Epidermal melanocyte (primary cell): ENCODE results near the gene TMCC3.

Experiments used
- DNase-seq: peaks from one replicate; pipeline ENCODE4 v3.0.0; 2011; ENCODE audit warnings: low spot score; ENCODE audit not compliant: insufficient read length

TMCC3 gene

DNA sequence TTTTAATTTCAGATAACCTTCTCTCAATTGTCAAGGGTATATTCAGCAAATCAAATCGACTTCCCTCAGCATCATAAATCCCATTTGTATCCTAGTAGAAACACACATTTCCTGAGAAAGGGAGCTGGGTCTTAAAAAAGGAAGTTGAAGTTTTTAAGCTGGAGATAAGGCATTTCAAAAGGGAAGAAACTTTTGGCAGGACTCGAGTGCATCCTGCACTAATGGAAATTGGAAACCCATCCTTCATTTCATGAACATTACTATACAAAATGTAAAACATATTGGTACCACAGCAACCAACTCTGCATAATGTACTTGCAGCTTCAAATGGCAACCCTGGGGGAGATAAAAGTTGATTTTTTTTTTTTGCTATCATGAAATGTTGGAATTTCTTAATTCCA, 23.7 kb upstream of the TMCC3 start:
- no peak for DNase-seq

DNA sequence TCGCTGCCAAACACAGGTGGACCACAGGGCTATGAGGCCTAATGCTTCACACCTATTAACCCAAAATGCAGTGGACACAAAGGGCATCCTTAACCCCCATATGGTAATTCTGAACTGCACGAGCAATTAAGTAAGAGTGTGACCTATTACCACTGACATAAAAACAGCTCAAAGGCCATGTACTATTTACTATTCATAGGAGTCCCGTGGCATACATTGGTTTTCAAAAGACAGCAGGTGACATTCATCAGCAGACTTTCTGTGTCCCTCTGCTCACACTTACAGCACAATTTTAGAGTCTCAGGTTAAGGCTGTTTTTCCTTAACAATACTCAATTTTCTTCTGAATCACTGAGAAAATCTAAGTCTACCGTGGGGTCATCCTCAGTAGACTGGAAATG, 23.1 kb upstream of the TMCC3 start:
- DNase-seq: no peak

DNA sequence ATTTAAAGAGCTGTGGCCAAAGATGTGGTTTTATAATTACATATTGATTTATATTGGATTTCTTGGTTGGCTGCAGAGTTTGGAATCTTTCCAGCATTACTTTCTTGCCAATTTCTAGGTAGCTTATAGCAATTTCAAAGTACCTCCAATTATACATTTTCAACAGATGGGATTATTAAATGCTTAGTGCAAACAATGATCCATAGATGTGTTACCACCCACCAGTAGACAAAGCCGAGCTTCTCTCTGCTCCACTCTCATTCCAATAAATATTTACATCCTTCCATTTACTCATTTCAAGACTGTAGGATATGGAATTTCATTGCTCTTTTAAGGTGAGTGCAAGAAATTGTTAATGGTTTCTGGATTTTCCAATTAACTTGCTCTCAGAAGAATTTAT, 21.6 kb upstream of the TMCC3 start:
- no peak for DNase-seq

DNA sequence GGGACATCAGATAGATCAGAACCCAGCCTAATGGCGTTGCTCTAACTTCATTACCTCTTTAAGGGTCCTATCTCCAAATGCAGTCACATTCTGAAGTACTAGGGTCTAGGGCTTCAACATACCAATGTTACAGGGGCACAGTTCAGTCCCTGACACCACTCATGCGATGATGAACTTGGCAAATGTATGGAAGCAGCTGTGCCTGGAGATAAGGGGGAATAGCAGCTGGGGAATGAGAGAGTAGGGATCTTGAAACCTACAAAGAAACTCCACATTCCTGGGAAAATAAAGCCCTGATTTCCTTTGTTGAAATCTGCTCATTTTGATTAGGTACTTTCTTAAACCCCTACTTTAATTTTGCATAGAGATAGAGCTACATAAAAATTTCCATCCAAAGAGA, 20.5 kb upstream of the TMCC3 start:
- no peak for DNase-seq

DNA sequence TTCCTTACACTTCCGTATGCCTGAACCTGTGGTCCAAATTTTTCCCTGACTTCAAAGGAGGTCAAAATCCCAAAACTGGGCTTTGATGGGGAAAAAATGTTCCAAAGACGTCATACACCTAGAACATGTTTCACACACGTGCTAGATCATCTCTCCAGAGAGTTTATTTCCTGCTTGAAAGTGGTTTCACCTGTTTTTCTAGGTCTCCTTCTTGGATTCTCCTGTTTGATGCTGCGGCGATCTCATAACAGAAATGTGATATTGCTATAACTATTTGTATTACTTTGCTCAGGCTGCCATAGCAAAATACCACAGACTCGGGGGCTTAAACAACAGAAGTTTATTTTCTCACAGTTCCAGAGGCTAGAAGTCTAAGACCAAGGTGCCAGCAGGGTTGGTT, 19.7 kb upstream of the TMCC3 start:
- DNase-seq: no peak

DNA sequence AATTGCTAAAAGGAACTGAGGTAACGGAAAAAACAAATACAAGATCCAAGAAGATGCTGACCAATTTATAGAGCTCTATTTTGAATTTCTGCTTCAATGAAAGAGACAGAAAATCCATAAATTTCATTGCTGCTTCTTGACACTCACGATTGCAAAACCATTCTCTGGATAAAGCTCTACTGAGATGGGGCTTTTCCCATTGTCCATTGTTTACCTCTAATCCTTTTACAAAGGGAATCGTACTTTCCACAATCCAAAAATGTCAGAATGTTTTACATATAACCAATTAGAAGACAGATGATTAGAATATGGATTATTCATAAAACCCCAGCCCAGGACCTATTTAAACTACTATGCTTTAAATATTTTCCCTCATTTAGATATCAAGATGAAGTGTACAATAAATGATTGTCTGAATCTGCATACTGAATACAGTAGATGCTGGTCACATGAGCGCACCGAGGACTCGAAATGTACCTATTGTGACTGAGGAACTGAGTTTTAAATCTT, 16.7 kb upstream of the TMCC3 start:
- DNase-seq: no peak

DNA sequence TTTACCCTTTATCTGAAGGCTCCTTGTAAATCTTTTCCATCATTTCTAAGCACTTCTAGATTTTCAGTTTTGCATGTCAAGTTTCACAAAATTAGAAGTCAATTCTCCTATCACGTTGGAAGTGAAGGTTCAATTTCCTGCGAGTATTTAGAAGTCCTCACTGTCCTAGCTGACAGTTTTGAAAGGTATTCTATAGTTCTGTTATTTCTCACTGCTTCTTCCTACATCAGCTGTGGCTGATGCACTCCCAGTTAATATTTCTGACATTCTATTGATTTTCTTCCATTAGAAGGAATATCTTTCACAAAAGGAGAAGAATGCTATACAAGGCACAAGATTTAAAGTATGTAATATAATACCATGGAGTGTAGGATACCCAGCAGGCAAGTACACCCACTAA, 15.8 kb upstream of the TMCC3 start:
- DNase-seq: no peak

DNA sequence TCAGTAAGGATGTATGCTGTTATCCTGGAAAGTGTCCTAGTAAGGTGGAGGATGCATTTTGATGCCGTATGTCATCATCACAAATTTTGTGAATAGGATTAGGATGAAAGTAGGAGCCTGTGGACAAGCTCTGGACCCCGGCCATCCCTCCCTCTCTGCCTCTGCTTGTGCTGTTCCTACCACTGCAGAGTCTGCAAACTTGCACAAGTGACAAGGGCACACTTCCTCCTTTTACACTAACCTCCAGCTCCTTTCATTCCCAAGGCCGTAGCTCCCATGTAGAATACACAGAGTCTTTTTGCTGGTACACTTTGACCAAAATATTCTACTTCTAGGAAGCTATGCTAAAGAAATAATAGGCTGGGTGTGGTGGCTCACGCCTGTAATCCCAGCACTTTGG, 13.3 kb upstream of the TMCC3 start:
- DNase-seq: no peak

DNA sequence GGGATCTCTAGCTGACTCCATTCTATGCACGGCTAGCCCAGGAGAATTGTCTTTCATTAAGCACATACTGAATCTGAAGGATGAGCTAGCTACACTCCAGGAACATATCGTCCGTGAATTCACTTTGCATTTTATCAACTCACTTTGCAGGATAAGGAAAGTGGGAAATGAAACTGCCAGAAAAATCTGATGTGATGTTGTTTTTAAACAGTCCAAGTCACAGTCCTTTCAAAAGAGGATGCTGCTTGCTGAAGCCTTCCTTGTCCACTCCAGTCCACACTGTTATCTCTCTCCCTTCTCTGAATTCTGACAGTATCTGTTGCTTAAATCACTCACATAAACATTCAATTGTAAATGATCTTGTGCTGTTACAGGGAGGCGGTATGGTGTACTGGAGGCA, 12.7 kb upstream of the TMCC3 start:
- no peak for DNase-seq

DNA sequence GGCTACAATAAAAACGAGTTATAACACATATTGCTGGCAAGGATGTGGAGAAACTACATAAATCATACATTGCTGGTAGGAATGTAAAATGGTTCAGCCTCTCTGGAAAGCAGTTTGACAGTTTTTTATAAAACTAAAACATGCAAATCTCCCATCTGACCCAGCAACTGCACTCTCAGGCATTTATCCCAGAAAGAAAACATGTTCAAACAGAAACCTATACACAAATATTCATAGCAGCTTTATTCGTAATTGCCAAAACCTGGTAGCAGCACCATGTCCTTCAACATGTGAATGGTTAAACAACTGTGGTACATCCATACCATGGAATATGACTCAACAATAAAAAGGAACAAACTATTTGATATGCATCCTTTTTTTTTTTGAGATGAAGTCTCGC, 10.1 kb upstream of the TMCC3 start:
- DNase-seq: no peak

DNA sequence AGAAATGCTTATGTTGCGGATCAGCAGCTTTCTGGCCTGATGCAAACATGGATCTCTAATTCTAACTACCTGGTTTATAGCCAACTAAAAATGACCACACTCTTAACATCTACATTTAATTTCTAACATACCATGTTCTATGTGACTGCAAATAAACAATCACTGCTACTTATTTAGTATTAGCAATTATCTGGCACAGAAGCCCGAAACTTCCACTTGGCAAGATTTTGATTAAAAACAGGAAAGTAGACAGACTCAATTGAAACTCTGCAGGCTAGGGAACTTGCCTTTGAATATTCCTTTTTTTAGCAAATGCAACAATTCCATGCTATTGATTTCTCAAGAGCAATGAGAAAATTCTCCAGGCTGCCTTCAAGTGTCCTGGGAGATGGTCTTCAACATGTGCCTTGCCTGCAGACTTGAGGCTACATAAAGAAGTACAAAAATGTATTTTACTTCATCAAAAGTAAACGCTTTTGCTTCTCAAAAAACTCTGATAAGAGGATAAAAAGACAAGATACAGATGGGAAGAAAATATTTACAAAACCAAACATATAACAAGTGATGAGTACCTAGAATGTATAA, 9.1 kb upstream of the TMCC3 start:
- no peak for DNase-seq

DNA sequence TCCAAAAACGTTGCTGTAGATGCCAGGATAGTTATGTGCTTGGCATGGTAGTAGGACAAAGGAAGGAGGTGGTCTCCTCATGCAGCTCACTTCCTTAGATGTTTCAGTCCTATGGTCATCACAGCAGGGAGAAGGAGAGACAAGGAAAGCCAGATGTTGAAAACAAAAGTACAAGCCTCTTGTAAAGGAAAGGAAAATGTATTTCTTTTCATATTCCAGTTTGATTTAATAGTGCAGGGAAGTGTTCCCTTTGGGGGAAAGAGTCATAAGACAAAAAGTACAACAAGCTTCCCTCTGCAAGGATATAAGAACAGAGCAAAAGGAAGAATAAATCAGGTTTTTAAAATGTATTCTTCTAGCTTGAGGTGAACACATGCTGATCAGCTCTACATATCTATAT, 8.6 kb upstream of the TMCC3 start:
- no peak for DNase-seq

DNA sequence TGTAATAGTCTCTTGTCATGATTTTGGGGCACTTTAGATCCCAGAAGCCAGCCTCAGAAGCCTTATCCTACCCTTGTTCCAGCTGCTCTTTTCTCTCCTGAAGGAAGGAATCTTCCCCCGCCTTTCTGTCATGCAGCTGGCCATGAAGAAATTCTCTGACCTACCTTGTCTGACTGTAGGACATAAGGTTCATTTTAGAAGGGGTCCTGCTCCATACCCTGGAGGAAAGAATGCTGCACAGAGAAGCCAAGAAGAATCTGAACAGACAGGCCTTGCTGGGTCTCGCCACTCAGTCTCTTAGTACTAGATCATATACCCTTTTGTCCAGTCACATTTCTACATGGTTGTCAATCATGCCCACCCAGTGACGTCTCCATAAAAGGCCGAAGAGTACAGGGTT, 6.2 kb upstream of the TMCC3 start:
- no peak for DNase-seq

DNA sequence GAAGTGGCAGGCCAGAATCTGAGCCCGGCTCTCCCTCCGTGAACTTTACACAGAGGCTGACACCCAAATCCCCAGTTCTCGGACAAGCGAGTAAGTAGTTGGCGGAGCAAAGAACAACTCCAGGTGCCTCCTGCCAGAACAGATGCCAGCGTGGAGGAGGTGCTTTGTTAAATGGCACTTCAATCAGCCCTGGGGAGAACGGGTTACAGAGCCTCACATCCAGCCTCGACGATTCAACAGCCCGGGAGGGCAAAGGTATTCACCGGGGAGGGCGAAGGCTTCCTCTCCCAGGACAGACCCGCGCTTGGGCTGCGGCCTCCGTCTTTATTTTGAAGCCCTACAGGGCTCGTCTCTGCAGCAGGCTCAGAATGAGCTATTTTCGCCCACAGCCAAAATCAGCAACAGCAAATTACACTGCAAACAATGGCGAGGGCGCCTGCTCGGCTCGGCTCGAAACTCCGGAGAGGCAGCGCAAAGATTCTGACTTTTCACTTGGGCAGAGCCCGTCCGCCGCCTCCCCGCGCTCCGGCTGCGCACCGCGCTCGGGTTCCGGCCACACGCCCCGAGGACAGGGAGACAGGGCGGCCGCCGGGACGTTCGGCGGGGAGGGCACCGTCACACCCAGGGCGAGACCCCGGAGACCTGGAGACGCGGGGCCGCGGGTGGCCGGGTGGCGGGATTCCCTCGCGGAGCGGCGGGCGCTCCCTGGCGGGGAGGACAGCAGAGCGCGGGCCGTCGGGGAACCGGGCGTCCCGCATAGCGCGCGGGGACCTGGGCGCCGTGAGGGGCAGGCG, 811 bp downstream of the TMCC3 start:
- no peak for DNase-seq

DNA sequence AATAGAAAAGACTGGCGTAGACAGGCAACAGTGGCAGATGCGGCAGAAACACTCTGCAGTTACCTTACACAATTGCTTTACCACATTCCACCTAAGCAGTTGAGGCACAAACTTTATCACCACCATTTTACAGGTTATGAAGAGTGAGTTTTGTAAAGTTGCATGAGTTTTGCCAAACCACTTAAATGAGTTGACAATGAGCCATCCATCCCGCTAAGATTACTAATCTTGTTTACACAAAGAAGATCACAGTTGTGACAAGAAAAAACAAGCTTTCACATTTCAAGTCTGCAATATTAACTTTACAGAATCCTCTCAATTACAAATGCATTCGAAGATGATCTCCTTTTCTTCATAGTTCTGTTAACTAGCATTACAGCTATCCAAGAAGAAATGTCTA, 1.8 kb downstream of the TMCC3 start:
- no peak for DNase-seq

DNA sequence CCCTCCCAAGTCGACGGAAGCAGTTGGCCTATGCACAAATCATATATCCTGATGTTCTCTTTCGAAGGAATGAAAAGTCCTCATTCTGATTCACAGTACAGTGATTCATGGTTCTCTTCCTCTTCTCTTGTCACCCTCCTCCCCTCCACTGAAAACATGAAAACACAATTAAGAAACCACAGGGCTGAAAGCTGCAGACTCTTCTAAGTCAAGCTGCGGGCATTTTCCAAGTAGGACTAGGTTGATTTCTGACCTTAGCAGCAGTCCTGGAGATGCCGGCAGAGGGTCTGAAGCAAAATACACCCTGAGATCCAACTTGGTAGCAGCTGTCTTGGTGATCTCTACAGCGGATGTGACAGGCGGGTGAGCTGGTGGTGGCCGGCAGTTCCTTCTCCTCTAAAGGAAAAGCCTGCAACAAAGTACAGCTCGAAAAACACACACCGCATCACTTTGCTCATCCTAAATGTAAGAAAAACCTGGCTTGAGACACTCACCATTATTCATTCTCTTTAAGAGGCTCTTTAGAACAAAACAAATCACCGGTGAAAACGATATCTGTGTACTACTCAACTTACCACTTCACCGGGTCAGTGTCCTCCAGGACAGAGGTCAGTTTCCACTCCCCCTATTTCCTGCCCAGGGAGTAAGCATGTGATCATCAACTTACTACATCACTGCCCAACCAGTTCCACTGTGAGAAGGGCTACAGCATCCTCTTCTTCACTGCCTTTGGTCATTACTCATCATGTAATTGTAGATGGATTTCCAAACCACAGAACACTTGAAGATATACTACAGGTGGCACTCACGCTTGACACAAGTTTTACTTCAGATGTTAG, 6.0 kb downstream of the TMCC3 start:
- DNase-seq: no peak

DNA sequence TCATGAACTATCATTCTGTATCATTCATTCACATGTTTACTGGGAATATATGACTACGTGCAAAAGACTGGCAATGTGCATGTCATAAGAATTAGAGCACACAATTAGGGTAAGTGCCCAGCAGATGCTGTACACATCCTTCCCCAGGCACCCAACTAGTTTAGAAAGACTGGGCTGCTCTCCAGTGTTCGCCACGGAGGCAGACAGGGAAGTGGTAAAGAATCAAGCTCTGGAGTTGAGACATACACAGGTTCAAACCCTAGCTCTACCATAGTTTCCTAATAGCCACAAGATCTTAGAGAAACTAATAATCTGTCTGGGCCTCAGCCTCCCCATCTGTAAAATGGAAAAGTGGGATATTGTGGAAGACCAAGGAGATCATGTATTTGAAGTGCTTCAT, 6.8 kb downstream of the TMCC3 start:
- DNase-seq: no peak

DNA sequence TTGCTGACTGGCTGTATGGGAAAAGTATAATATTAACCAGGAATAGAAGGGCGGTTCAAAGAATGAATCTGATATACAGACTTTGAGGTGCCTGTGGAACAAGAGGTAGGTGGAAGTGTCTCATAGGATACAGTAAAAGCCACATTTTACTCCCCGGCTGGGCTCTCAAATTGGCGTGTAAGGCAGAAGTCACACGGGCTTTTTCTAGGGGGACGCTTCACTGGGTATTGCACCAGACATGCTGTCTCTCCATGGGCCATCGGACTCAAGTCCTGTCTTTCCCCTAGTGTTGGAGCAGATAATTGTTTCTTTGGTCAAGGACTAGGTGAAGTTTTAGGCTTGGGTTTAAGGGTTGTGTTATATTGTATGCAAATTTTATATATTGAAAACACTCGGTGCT, 9.1 kb downstream of the TMCC3 start:
- no peak for DNase-seq

DNA sequence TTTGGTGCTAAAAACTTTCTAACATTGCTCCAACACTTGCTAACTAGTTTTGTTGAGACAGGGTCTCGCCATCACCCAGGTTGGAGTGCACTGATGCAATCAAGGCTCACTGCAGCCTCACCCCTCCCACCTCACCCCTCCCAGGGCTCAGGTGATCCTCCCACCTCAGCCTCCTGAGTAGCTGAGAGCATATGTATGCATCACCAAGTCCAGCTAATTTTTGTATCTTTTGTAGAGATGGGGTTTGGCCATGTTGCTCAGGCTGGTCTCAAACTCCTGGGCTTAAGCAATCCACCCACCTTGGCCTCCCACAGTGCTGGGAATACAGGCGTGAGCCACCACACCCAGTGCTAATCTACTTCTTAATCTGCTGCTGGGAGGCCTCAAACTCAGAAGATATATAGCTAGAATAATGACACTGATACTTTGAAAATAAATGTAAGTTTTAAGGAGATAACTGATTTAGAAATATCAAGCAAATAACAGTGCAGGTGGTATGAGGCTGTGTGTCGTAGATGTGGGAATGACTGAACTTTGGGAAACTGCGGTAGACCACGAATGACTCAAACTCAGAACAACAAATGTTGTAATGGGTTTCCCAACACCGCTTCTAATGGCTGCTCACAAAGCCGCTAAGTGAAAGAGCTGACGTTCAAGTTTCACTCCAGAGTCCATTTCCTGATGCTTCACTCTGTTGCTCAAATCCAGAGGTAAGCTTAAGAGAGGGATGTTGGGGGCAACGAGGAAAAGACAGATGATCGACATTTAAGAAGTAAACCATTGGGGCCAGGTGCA, 10.0 kb downstream of the TMCC3 start:
- DNase-seq: no peak

DNA sequence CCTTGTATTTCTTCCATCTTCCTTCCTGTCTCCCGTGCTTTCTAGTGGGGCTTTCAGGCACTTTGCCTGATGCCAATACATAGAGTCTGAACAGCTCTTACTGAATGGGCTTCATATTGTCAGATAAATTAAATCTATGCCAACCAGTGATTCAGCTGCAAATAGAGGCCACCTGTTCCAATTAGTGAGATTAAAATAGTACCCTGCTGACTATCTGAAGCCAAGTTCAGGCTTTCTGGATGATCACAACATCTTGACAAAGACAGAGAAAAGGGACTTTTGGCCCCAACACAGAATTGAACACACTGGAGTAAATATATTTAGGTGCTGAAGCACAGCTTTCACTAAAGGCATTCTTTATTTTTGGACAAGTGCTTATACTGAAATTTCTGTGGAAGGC, 11.8 kb downstream of the TMCC3 start:
- DNase-seq: no peak

DNA sequence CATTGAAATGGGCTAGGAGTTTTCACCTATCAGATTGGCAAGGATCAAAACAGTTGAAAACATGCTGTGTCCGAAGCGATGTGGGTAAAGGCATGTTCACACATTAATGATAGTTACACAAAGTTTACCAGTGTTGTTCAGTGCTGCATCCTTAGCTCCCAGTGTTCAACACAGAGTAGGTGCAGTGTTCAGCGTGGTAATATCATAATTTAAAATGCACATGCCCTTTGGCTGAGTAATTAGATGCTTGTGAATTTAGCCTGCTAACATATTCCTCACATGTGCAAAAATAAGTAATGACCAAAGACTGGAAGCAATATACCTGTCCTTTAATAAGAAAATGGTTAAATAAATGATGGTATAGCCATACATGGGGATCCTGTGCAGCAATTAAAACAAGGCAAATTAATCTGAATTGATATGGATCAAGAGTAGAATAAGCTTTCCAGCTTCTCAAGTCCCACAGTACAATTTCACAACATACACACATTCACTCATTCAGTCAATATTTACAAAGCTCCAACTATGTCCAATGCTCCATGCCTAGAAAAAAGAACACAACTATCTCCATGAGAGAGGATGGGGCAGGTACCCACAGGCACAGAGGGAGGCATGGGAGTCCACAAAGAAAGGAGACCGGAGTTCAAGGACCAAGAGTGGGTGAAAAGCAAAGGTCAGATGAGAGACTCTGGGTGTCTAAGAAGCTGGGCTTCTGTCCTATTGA, 12.8 kb downstream of the TMCC3 start:
- DNase-seq: no peak
